Measurements from ENCODE around the gene HSD17B13. TPM values are rescaled to one million over a fixed set of nuclear protein-coding genes. Genes with fewer than 3 reads are reported as not detected.

HSD17B13 gene
- total RNA-seq, 6 donors from 2014 or later: 0.30 to 16.7 (median 1.7) TPM

DNA sequence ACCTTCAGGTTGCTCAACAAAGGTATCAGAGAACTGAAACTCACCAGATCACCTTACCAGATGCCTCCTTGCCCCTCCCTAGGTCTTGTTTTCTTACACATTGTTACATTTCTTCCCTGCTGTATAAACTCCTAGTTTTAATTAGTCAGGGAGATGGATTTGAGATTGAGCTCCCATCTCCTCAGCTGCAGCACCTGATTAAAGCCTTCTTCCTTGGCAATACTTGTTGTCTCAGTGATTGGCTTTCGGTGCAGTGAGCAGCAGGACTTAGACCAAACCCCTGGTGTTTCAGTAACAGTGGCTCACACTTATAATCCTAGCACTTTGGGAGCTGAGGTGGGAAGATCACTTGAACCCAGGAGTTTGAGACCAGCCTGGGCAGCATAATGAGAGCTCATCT lies 59.8 kb downstream of the HSD17B13 start:
- Histone ChIP-seq H3K9me3 (peaks cover 0 to 6% (median 0%) of the 10 kb centered on the region in 4 donors), H3K36me3 (no peaks in the 10 kb centered on the region), H3K4me3 (no peak overlapping the region), H3K4me1 (no peaks in the 10 kb centered on the region), H3K27me3 (no peaks in the 10 kb centered on the region), H3K27ac (no peak overlapping the region)
- DNase-seq: no peak
- no peak for ATAC-seq (ENCODE audit: low FRiP score in 2 of 2)
- TF ChIP-seq POLR2AphosphoS5 (IDR thresholded peaks at IDR 0.05) (no peak), EP300 (IDR thresholded peaks at IDR 0.05) (no peak), POLR2A (IDR thresholded peaks at IDR 0.05) (no peak)
- TF ChIP-seq, protein P1, sequence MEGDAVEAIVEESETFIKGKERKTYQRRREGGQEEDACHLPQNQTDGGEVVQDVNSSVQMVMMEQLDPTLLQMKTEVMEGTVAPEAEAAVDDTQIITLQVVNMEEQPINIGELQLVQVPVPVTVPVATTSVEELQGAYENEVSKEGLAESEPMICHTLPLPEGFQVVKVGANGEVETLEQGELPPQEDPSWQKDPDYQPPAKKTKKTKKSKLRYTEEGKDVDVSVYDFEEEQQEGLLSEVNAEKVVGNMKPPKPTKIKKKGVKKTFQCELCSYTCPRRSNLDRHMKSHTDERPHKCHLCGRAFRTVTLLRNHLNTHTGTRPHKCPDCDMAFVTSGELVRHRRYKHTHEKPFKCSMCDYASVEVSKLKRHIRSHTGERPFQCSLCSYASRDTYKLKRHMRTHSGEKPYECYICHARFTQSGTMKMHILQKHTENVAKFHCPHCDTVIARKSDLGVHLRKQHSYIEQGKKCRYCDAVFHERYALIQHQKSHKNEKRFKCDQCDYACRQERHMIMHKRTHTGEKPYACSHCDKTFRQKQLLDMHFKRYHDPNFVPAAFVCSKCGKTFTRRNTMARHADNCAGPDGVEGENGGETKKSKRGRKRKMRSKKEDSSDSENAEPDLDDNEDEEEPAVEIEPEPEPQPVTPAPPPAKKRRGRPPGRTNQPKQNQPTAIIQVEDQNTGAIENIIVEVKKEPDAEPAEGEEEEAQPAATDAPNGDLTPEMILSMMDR (IDR thresholded peaks at IDR 0.05): no peak
- WGBS, 2 donors: 94 to 100% methylated on average over 1 of the region's 1 CpG

DNA sequence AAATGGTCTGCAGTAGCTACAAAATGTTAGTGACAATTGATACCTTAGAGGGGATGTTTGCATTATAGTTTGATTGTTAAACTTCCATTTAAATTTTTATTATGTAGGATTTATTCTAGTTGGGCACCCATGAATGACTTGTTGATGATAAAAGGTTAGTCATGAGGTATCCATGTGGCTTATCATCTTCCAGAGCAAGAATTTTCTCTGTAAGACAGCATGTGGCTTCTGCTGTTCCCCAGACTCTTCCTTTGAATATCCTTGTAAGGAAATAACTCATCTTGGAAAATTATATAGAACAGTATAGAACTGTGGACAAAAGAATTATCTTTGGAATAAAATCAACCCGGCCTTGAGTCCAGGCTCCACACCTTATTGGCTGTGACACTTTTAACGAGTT lies 62.2 kb downstream of the HSD17B13 start:
- DNase-seq (no peak), ATAC-seq (ENCODE audit: low FRiP score in 2 of 2) (no peak)
- Histone ChIP-seq H3K27me3 (no peaks in the 10 kb centered on the region), H3K36me3 (no peaks in the 10 kb centered on the region), H3K27ac (no peak overlapping the region), H3K4me3 (no peak overlapping the region), H3K4me1 (no peaks in the 10 kb centered on the region), H3K9me3 (peaks cover 0 to 6% (median 0%) of the 10 kb centered on the region in 4 donors)
- WGBS, 2 donors: 93 to 96% methylated on average over 2 of the region's 2 CpGs
- TF ChIP-seq EP300 (IDR thresholded peaks at IDR 0.05) (no peak), POLR2AphosphoS5 (IDR thresholded peaks at IDR 0.05) (no peak), POLR2A (IDR thresholded peaks at IDR 0.05) (no peak)
- TF ChIP-seq, protein P1 (IDR thresholded peaks at IDR 0.05): no peak

DNA sequence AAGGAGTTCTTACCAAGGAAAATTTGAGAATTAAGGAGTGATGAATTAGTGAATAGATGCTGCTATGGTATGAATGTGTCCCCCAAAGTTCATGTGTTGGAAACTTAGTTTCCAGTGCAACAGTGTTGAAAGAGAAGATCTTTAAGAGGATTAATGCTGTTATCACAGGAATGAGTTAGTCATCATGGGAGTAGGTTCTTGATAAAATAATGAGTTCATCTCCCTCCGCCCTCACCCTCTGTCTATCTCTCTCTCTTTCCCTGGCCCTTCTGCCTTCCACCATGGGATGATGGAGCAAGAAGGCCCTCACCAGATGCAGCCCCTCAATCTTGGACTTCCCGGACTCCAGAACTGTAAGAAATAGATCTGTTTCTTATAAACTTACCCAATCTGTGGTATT lies 64.0 kb downstream of the HSD17B13 start:
- DNase-seq (no peak), ATAC-seq (ENCODE audit: low FRiP score in 2 of 2) (no peak)
- Histone ChIP-seq H3K4me3 (no peak overlapping the region), H3K36me3 (no peaks in the 10 kb centered on the region), H3K27ac (no peak overlapping the region), H3K9me3 (peaks cover 0 to 6% (median 0%) of the 10 kb centered on the region in 4 donors), H3K4me1 (no peaks in the 10 kb centered on the region), H3K27me3 (no peaks in the 10 kb centered on the region)
- no peak for TF ChIP-seq EP300 (IDR thresholded peaks at IDR 0.05)
- TF ChIP-seq, protein P1 (IDR thresholded peaks at IDR 0.05): no peak
- no peak for TF ChIP-seq POLR2AphosphoS5 (IDR thresholded peaks at IDR 0.05)
- TF ChIP-seq POLR2A (IDR thresholded peaks at IDR 0.05): no peak
- WGBS, 2 donors: 94 to 100% methylated on average over 2 of the region's 2 CpGs

DNA sequence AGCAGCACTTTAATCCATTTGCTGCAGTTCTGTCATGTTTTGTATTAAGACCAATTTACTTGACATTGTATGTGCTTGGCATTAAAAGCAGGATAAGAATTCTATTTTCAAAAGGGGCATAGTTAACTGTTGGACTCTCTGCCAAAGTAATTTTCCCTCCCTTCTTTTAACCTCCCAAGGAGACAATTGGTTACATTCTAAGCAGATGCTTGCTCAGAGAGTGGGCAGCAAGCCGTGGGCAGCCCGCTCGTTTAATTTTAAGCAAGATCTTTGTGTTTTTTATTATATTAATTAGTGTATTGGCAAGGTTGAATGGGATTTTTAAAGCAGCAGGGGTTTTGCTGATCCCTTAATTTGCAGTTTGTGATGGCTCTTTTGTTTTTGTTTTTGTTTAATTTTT lies 65.2 kb downstream of the HSD17B13 start:
- Histone ChIP-seq H3K4me1 (no peaks in the 10 kb centered on the region), H3K27me3 (no peaks in the 10 kb centered on the region), H3K4me3 (no peak overlapping the region), H3K9me3 (no peaks in the 10 kb centered on the region), H3K27ac (no peak overlapping the region), H3K36me3 (no peaks in the 10 kb centered on the region)
- TF ChIP-seq, protein P1 (IDR thresholded peaks at IDR 0.05): no peak
- TF ChIP-seq EP300 (IDR thresholded peaks at IDR 0.05) (no peak), POLR2A (IDR thresholded peaks at IDR 0.05) (no peak), POLR2AphosphoS5 (IDR thresholded peaks at IDR 0.05) (no peak)
- ATAC-seq (ENCODE audit: low FRiP score in 2 of 2): no peak
- DNase-seq: no peak
- 55 to 81% methylated on average over 3 of the region's 3 CpGs for WGBS, 2 donors

DNA sequence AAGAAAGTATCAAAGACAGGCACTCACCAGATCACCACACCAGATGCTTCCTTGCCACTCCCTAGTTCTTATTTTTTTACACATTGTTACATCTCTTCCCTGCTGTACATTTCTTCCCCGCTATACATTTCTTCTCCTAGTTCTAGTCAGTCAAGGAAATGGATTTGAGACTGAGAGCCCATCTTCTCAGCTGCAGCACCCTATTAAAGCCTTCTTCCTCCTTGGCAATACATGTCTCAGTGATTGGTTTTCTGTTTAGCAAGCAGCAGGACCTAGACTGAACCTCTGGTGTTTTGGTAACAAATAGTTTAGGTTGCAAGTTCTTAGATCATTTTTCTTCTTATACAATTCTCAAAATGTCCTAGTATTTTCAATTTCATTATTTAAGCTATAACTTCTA lies 66.9 kb downstream of the HSD17B13 start:
- Histone ChIP-seq H3K4me1 (no peaks in the 10 kb centered on the region), H3K4me3 (no peak overlapping the region), H3K36me3 (no peaks in the 10 kb centered on the region), H3K27me3 (no peaks in the 10 kb centered on the region), H3K9me3 (no peaks in the 10 kb centered on the region), H3K27ac (no peak overlapping the region)
- DNase-seq (no peak), ATAC-seq (ENCODE audit: low FRiP score in 2 of 2) (no peak)
- TF ChIP-seq POLR2A (IDR thresholded peaks at IDR 0.05) (no peak), POLR2AphosphoS5 (IDR thresholded peaks at IDR 0.05) (no peak), EP300 (IDR thresholded peaks at IDR 0.05) (no peak)
- TF ChIP-seq, protein P1 (IDR thresholded peaks at IDR 0.05): no peak
- 94 to 95% methylated on average over 1 of the region's 1 CpG for WGBS, 2 donors
